GM19468 (cell line): Measurements from ENCODE around the gene UGT2B7.

Experiments
- ATAC-seq: cut with Tn5 transposase; IDR thresholded peaks from one replicate; pipeline ENCODE4 v1.9.1; 2021; ENCODE audit warnings: mild to moderate bottlenecking, moderate library complexity, moderate number of reproducible peaks; ENCODE audit not compliant: unreplicated experiment; ENCODE audit errors: extremely low read depth

Gene UGT2B7

GRCh38 chr4:69134471-69134870 is 38.2 kb downstream of the UGT2B7 start:
- no peak for ATAC-seq

GRCh38 chr4:69141320-69141719 is 45.0 kb downstream of the UGT2B7 start:
- no peak for ATAC-seq

- ATAC-seq, result no peak
These were observed 51.1 kb downstream of the UGT2B7 start for GRCh38 chr4:69147334-69147733.

- no peak for ATAC-seq
These were observed 57.7 kb downstream of the UGT2B7 start for GRCh38 chr4:69154021-69154420.

- no peak for ATAC-seq
These were observed 60.6 kb downstream of the UGT2B7 start for GRCh38 chr4:69156913-69157312.
